Measurements from ENCODE around the gene SBF2.
"Not testable (repeated sequence)": the region's sequence is repeated elsewhere in the genome, so short reads cannot be mapped to it uniquely, and the experiment has no call there.

SBF2 gene

DNA sequence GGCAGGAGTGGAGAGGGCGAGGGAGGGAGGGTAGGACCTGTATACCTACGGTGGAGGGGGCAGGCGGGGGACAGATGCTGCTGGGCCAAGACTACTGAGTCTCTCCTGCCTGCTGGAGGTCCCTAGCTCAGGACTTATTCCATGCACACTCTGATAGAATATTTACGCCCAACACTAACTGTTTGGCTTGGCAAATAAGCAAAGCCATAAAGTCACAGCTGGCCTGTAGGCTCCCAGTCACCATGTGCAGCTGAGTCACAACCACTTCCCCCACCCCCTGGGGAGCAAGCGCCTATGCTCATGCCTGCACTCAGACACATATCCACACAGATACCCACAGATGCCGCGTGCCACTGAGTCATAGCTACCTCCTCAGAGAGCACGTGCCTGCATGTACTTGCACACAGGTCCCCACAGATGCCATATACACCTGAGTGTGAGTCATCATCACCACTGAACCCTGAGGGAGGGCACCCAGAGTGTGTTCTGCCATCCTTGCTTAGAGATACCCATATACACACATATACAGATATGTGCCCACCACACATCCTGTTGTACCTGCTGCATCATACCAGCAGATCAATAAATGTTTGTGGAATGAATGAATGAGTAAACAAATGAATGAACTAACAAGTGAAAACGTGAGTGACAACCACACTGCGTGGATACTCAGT is 534.4 kb downstream of the SBF2 start:
- DNase-seq: peak; percentile 73

DNA sequence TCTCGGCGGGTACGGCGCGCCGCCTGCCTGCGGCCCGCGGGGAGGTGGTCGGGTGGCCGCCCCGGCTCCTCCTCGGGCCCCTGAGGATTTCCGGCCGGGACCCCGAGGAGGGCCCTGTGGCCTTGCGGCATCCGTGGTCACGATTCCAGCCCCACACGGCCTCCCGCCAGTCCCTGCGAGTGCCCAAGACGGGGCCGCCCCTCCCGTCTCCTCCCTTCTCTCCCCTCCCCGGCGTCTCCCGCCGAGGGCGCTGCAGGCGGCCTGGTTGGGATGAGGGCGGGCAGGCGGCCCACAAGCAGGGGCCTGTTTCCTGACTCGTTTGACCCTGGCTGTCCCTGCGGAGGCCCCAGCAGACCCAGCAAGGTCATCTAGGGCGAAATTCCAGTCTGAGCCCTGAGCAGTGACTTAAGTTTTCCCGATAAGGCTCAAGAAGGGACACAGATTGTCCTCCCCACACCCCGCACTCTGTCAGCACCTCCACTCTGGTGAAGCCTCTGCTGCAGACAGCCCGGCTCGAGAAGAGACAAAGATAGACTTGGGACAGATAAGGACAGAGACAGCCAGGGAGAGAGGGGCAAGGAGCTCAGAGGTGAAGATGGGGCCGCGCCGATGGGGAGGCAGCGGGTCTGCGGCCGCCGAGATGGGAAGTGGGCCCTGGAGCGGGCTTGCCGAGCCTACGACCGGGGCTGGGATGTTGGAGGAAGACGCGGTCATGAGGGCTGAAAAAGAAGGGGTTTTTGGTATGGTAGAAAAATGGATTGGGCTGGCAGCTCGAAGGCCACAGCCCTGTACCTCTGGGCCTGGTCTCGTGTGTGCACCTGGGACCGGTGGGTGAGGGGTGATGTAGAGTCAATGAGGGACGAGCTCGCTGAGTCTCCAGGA is 535.1 kb downstream of the SBF2 start:
- DNase-seq: peak; percentile 85

DNA sequence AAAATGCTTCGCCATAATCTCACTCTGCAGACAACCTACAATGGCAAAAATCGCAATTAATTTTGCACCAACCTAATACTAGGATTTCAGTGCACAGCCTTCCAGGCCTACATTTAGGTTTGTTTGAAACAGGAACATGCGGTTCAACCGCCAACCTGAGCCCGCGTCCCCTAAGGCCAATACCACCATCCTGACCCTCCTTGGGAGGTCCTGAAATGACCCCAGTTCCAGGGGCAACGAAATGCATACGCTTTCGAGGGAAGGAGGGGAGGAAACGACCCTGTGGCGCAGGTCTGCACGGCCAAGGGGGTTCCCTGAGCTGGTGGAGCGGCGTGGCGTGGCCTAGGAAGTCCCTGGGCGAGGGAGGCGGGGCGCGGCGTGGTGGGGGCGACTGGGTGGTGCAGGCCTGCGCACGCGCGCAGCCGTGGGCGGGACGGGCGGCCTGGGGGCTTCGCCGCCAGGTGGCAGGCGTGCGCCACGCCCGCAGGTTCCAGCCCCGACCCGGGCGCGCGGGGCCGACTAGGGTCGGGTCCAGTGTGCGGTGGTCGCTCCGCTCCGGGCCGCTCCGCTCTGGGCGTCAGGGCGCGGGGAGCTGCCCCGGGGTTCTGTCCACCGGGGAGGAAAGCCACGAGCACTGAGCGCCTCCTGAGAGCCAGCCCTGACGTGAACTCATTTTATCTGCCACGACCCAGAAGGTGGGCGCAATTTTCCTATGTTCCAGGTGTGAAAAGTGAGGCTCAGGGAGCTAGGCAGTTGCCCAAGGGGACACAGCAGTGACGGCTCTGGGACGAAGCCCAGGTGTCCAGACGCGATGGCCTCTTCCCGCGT is 536.0 kb downstream of the SBF2 start:
- DNase-seq: peak; percentile 85

DNA sequence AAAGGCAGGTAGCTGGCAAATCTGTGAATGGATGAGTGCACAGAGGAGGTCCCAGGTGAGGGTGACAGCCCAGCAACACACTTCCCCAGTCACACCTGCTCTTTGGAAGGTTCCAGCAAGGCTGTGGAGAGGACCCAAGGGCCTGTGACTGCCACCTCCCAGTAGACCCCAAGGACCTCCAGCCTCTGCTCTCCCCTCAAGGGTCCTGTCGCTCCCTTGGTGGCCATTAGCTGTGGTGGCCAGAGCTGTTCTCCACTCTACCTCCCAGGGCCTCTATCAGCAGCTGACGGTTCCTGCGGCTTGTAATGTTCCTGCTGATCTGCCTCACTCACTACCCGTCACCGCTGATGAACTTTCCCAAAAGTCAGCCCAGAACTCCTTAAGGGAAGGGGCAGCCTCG is 537.1 kb downstream of the SBF2 start:
- DNase-seq: no peak

DNA sequence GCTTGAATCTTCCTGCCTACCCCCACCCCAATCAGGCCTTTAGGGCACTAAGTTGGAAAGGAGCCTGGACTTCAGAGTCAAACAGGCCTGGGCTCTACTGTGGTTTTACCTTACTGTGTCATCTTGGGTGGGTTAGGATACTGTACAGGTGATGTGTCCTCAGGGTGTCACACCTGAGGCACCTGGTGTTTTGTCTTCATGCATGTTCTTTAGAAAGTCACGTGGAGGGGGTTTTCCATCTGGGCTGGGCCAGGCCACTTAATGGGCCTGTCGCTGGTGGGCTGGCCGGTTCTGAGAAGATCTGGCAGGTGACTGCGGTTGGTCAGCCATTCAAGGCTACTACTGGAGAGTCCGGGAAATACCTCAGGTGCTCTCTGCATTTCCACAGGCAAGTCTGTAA is 537.6 kb downstream of the SBF2 start:
- DNase-seq: no peak

DNA sequence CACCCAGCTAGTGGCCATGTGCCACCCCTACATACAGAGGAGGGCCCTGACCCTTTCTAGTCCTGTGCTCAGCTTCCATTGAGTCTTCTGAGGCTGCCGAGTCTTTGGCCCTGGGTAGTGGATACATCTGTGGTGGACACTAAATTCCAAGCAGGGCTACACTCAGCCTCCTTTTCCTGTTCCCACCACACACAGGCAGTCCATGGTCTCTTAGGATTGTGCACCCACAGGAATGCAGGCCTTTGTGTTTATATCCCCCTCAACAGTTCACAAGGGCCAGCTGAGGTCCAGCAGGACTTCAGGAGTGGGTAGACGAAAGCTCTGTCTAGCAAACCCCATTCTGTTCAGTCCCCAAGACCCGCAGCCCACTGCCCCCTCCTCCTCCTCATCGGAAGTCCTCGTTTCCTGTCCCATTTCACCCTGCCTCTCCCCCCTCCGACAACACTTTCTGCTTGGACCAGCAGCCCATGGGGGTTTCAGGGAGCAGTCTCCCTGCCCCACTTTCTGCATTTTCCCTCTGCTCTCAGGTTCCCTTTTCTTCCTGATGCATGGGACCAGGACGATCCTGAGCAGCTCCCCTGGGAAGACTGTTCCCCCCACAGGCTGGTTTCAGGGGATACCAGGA is 538.3 kb downstream of the SBF2 start:
- DNase-seq: no peak

DNA sequence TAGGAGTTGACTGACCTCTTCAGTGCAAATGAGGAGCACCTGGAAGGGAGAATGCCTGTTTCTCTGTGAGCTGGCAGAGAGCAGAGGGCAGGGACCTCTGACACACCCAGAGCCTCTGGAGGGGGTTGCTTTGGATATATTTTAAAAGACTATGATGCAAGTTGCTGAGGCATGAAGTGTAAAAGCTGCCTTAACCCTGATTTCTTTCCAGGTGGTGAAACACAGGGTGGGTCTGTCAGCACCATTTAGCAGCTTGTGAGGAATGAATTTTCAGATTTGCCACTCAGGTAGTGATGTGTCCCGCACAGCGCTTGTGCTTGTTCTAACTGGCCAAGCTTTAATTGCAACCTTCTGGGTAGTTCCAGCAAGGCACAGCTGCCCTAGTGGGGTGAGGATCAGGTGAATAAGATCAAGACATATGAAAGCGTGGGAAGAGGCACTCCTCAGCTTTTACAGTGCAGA is 540.0 kb downstream of the SBF2 start:
- DNase-seq: no peak

DNA sequence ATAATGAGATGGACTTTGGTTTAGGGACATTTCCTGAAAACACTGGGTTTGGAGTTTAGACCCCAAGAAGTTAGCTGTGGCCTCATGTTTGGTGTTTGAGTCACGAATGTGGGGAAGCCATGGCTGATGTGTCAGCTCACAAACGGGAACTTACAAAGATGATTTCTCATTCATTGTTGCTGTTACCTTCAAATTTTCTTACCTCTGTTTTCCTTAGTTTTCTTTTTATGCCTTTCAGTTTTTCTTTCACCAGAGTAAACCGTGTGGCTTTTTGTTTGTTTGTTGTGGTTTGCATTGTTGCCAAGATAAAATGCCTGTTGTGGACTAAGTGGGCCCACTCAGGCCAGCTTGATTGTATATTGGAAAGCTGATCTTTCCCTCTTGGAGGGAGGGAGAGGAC is 541.0 kb downstream of the SBF2 start:
- DNase-seq: no peak

DNA sequence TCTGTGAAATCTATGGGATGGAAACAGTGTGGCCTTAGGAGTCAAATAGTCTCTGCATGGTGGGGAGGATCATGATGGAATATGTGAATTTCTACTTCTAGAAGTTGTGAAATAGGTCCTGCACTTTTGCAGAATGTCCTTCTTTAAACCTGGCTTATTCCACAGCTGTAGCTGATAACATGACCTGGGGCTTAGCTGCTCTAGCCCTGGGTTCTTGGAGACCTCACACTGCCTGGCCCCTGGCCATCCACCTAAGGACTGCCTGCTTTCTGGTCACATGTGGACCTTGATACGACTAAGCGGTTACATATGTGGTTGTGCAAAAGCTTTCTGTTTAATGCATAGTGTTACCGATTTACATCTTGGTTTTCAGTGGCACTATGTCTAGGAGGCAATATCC is 541.9 kb downstream of the SBF2 start:
- no peak for DNase-seq

DNA sequence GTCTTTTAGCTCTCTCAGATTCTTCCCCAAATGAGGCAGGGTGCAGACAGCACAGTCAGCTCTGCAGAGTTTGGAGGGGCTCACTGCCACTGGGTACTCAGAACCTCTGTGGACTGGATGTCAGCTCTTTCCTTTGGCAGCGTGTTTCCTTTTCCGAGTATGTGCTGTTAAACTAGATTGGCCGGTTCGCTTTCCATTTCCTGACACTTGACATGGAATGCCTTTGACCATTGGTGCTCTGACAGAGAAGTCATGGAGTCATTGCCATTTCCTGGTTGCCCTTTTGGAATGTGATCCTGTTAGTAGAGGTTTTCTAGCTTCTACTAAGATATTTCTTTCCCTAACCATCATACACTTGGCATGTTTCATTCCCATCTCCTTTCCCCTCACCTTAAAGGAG is 543.5 kb downstream of the SBF2 start:
- DNase-seq: no peak

DNA sequence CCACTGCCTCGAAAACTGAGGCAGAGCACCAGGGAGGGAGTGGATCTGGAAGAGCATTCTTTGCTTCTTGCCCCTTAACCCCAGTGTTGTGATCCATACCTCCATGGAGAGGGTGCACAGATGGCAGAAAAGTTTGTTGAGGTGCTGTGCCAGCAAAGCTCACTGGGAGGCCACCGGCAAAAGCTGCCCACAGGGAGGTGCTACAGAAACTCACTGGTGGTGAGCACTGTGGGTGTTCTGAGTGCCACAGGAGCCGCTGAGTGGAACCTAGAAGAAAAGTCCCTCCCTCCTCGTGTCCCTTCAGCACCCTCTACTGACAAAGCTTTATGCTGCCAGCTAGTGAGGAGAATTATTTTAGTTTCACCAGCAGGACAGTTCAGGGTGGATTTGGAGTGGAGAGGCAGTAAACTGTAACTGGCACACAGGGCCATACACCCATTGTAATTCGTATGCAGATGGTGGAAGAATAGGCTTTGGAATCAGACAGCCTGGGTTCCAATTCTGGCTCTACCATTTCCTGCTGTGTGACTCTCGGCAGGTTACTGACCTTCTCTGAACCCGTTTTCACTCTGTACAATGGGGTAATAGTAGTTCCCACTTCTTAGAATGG is 545.6 kb downstream of the SBF2 start:
- DNase-seq: peak; percentile 62

DNA sequence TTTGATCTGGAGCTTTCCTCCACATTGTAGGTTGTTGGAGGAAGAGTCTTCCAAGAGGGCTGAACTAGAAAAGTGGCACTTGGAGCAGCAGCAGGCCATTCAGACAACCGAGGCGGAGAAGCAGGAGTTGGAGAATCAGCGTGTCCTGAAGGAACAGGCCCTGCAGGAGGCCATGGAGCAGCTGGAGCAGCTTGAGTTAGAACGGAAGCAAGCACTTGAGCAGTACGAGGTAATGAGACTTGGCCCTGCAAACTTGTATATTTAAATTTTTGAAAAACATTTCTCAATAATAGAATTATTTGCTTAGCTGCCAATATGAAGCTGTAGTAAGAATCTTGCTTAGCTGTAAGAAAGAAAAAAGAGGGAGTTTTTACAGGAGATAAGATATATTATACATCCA is 546.2 kb downstream of the SBF2 start:
- DNase-seq: no peak

DNA sequence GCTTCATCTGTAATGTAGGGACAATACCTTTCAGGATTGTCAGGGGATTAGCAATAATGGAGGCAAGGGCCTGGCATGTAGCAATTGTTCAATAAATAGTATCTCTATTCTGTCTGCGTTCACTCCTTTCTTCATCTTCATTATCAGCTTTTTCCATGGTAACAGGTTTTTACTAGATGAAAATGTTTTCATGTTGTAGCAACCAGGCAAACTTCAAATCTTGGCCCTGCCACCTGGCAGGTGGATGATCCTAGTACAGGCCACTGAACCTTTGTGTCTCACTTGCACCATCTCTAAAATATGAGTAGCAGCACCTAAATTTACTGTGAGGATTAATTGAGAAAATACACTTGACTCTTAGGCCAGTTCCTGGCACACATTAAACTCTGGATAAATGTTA is 546.8 kb downstream of the SBF2 start:
- no peak for DNase-seq

DNA sequence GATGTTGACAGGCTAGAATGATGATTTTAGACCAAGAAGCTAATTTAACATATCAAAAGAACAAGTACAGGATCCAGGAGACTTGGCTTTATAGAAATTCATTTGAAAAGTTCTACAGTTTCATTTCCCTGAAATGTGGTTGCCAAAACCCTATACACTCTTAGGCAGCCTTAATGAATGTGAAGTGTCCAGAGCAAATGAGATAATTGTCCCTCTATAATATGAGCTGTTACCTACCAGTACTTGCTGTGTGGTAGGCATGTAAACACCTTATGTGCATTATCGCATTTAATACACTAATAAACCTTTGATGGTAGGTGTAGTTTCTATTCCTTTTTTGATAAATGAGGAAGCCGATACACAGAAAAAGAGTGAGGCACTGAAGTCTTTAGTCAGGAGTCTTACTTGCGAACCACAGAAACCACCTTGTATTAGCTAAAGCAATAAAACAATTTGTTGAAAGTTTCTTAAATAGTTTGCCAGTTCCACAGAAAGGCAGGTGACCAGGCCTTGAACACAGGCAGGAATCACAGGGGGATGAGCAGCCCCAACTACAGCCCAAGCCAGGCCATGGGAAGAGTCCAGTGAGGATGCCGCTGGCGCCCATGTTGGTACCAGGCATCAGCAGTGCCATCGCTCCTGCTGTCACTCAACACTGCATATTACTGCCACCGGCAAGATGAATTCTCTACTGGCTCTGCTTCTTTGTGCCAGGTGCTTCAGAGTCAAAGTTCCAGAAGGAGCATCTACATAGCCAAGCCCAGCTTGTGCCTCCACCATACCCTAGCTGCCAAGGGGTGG is 548.4 kb downstream of the SBF2 start:
- no peak for DNase-seq

DNA sequence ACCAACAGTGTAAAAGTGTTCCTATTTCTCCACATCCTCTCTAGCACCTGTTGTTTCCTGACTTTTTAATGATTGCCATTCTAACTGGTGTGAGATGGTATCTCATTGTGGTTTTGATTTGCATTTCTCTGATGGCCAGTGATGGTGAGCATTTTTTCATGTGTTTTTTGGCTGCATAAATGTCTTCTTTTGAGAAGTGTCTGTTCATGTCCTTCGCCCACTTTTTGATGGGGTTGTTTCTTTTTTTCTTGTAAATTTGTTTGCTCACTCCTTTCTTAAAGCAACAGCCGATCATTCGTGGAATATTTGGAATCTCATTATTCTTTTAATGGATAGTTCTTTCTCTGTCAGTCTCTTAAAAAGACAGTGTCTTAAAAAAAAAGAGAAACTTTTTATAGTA is 550.5 kb downstream of the SBF2 start:
- not testable (repeated sequence) for DNase-seq

DNA sequence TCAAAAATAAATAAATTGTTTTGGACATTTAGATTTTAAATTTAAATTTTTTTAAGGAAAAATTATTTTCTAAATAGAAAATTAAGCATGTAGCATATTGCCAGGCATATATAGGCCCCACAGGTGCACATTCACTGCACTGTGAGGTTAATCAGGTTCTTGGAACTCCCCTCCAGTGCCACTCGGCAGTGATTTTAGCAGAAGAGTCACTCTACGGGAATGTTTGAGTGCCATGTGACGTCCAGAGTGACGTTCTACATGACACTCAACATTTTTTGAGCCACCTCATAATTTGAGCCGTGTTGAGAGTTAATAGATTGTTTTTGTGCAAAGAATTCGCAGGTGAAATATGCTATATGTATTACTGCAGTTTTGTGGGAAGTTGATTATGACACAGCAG is 552.8 kb downstream of the SBF2 start:
- no peak for DNase-seq

DNA sequence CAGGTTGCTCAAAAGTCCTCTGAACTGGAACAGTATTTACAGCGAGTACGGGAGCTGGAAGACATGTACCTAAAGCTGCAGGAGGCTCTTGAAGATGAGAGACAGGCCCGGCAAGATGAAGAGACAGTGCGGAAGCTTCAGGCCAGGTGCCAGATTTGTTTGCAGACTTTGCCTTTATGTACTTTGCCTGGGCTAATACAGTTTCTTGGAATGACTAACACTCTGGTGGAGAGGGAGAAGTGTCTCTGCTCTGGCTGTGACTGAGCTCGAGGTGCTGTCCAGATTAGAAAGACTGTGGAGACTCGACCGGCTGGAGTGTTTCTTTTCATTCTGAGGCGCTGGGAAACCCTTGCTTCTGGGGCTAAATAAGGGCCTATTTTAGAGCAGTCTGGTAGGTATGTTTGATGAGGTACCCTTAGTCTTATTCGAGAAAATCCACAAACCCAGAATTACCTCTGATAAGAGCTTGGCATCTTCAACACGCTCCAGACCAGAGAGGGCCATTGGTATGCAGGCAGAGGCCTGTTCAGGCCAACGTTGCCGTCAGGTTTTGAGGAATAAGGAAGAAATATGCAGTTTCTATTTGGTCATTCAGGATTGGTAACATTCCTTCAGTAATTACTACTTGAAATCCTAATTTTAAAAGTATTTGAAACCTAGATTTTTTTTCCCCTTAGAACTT is 553.7 kb downstream of the SBF2 start:
- no peak for DNase-seq

DNA sequence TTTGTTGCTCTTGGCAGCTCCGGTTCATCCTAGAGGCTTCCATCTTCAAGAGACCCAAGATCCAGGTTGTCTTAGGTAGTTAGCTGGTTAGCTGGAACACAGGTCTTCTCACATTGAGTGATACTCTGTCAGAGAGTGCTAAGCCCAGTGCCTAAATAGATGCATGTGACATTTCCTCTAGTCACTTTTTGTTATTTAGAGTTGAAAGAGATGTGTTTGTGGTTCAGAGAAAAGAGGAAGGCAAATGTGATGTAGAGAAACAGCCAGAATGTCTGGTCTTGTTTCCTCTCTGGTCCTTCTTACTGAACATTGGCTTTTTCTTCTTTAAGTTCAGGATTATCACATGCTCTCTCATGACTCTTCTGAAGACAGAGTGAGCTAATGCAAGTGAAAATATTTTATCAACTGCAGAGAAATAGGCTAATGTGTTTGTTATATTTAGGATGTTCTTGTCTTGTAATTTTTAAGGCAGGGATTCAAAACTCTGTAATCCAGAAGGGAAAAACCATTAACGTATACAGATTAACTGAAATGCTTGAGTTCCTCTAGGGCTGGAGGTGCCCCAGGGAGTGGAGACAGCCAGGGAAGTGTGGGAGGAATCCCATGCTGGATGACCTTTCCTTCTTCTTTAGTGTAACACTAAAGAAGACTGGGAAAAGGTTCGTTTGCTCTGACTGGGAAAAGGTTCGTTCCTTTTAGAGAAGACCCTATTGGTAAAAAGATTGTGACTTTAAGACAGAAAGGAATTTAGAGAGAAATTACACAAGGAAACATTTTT is 554.7 kb downstream of the SBF2 start:
- DNase-seq: no peak

DNA sequence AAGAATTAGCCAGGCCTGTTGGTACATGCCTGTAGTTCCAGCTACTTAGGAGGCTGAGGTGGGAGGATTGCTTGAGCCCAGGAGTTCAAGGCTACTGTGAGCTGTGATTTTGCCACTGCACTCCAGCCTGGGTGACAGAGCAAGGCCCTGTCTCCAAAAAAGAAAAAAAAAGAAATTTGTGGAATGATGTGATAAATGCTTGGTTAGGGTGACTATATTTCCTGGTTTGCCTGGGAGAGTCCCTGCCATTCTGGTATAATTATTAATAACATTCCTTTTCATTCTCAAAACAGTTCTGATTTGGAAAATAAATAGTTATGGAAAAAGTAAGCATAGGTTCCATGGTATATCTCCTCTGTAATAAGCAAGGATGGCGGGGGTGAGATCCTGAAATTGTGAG is 555.3 kb downstream of the SBF2 start:
- no peak for DNase-seq

DNA sequence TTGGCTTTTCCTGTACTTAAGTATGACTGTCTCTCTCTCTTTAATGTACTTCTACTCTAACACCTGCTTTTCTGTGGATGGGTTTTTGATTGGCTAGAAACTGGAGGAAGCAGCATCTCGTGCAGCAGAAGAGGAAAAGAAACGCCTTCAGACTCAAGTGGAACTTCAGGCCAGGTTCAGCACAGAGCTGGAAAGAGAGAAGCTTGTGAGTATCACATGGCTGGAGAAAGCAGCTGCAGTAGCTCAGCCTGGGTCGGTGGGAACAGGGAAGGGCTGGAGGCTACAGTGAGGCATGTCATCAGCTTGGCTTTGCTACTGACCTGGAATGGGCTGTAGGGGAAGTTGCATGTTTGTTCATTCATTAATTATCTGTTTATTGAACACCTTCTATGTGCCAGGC is 555.9 kb downstream of the SBF2 start:
- no peak for DNase-seq
